Upper lobe of left lung (tissue), 6 donors: ENCODE data around the gene GEMIN7. TPM values are rescaled to one million over a fixed set of nuclear protein-coding genes. Genes with fewer than 3 reads are reported as not detected.

ENCODE experiments used
- ATAC-seq, 2 donors: fragments of 200-7000 bp; cut with Tn5 transposase; one replicate each; pipeline ENCODE4 v1.9.1; 2022; ENCODE audit warnings: mild to moderate bottlenecking in 2 of 2, moderate library complexity in 2 of 2; ENCODE audit not compliant: low FRiP score in 2 of 2
- DNase-seq, 2 donors: peaks; one replicate each; pipeline ENCODE4 v3.0.0-alpha.2; 2019 to 2020
- H3K27ac ChIP-seq, 4 donors: fragments of 200-600 bp; sonication (generic); one replicate each; pipeline ENCODE4 v1.5.1; 2016 to 2019
- H3K27me3 ChIP-seq, 4 donors: fragments of 200-600 bp; sonication (generic); one replicate each; pipeline ENCODE4 v1.5.1; 2017 to 2019
- H3K36me3 ChIP-seq, 4 donors: fragments of 200-600 bp; sonication (generic); one replicate each; pipeline ENCODE4 v1.5.1; 2016 to 2019
- H3K4me1 ChIP-seq, 4 donors: fragments of 200-600 bp; sonication (generic); one replicate each; pipeline ENCODE4 v1.5.1; 2018 to 2019
- H3K4me3 ChIP-seq, 4 donors: fragments of 200-600 bp; sonication (generic); one replicate each; pipeline ENCODE4 v1.5.1; 2017 to 2019; ENCODE audit warnings: mild to moderate bottlenecking in 2 of 4, moderate library complexity in 1 of 4
- H3K9me3 ChIP-seq, 4 donors: fragments of 200-600 bp; sonication (generic); one replicate each; pipeline ENCODE4 v1.5.1; 2018 to 2019
- EP300 ChIP-seq, 4 donors: sonication (generic); formaldehyde crosslinking; IDR thresholded peaks; one replicate each; pipeline ENCODE4 v1.5.1; 2017; ENCODE audit warnings: antibody characterized with exemption in 4 of 4, control low read depth in 2 of 4
- POLR2A ChIP-seq, 4 donors: fragments of 450-650 bp; IDR thresholded peaks; one replicate each; pipeline ENCODE4 v1.5.1; 2016 to 2017; ENCODE audit warnings: antibody characterized with exemption in 4 of 4, mild to moderate bottlenecking in 2 of 4
- POLR2AphosphoS5 ChIP-seq, 2 donors: sonication (generic); formaldehyde crosslinking; IDR thresholded peaks; one replicate each; pipeline ENCODE4 v1.5.1; 2017; ENCODE audit warnings: antibody characterized with exemption in 2 of 2
- WGBS, 2 donors: methylation state at CpG; one replicate each; pipeline ENCODE4 v1.1.5; 2017 to 2018; 5-methylcytosine and 5-hydroxymethylcytosine counted together
- total RNA-seq, 6 donors: library from RNA; depleted of rRNA in 4 of 6; stranded (reverse); fragments of >200 nt in 4 of 6; gene quantifications; one replicate each; pipeline versions ENCODE4 v1.1.0 to v1.2.1, GENCODE V29; 2016 to 2021
- TF ChIP-seq, protein P1 (sequence below), 6 experiments: fragments of 450-650 bp in 4 of 6; fragments of 200-600 bp in 2 of 6; sonication (generic) in 2 of 6; IDR thresholded peaks; one replicate each; pipeline ENCODE4 v1.5.1; 2016 to 2019; ENCODE audit warnings: antibody characterized with exemption in 6 of 6
- donor health status: DM: no; HTN: no; CAD: no; lungs with moderate emphysema.
- donor health status: DM: no; HTN: yes; CAD: no; lungs with severe emphysema.

GEMIN7 gene
- total RNA-seq, 6 donors from 2014 or later, result 8.1 to 24.2 (median 13.5) TPM

DNA sequence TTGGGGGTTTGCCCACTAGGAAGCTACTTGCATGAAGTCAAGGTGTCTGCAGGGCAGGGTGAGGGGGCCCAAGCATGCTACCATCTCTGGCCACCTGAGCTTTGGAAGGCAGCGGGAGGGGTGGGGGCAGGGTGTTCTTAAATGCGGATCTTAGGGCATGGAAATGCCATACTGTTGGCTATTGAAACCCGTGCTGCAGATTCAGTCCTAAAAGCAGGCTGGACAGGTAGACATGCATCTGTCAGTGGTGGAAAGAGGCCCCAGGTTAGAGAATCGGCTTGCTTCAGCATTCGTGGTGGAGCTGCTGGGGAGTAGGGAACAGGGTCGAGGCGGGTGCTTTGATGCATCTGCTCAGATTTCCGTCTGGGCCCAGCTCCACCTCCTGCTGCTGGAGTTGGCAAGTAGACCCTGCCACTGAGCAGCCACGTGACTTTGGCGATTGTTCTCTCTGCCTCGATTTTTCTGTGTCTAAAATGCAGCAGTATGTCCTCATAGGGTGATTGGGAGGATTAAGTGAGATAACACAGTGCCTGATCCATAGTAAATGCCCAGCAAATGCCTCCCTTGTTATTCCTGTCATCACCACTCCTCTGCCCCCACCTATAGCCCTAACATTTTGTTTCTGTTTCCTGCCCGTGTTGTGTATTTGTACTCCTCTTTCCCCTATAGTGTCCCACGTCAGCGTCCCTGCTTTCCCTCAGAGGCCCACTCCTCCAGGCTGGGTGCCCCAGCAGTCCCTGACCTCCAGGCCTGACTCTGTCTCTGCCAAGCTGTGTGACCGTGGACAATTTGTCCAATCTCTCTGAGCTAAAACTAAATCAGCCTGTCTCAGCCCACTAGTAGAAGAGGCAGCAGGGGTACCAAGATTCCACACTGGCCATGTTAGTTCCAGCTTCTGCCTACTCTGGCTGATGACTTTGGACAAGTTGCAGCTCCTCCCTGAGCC, 19.7 kb downstream of the GEMIN7 start:
- no peak for TF ChIP-seq POLR2AphosphoS5 (IDR thresholded peaks at IDR 0.05)
- TF ChIP-seq POLR2A (IDR thresholded peaks at IDR 0.05), result no peak
- TF ChIP-seq EP300 (IDR thresholded peaks at IDR 0.05), result no peak
- TF ChIP-seq, protein P1, sequence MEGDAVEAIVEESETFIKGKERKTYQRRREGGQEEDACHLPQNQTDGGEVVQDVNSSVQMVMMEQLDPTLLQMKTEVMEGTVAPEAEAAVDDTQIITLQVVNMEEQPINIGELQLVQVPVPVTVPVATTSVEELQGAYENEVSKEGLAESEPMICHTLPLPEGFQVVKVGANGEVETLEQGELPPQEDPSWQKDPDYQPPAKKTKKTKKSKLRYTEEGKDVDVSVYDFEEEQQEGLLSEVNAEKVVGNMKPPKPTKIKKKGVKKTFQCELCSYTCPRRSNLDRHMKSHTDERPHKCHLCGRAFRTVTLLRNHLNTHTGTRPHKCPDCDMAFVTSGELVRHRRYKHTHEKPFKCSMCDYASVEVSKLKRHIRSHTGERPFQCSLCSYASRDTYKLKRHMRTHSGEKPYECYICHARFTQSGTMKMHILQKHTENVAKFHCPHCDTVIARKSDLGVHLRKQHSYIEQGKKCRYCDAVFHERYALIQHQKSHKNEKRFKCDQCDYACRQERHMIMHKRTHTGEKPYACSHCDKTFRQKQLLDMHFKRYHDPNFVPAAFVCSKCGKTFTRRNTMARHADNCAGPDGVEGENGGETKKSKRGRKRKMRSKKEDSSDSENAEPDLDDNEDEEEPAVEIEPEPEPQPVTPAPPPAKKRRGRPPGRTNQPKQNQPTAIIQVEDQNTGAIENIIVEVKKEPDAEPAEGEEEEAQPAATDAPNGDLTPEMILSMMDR (IDR thresholded peaks at IDR 0.05), result no peak
- 58 to 59% methylated on average over 15 of the region's 15 CpGs for WGBS, 2 donors
- no peak for DNase-seq
- no peak overlapping the region for H3K4me3 ChIP-seq
- no peaks in the 10 kb centered on the region for H3K27me3 ChIP-seq
- H3K36me3 ChIP-seq, result no peaks in the 10 kb centered on the region
- no peaks in the 10 kb centered on the region for H3K9me3 ChIP-seq
- peak overlapping the region in 2 of 4 donors; percentile 12 to 80 for H3K27ac ChIP-seq
- H3K4me1 ChIP-seq, result peaks cover 42 to 82% (median 55%) of the 10 kb centered on the region in 4 donors
- peak in 1 of 2 donors; percentile 9 for ATAC-seq

DNA sequence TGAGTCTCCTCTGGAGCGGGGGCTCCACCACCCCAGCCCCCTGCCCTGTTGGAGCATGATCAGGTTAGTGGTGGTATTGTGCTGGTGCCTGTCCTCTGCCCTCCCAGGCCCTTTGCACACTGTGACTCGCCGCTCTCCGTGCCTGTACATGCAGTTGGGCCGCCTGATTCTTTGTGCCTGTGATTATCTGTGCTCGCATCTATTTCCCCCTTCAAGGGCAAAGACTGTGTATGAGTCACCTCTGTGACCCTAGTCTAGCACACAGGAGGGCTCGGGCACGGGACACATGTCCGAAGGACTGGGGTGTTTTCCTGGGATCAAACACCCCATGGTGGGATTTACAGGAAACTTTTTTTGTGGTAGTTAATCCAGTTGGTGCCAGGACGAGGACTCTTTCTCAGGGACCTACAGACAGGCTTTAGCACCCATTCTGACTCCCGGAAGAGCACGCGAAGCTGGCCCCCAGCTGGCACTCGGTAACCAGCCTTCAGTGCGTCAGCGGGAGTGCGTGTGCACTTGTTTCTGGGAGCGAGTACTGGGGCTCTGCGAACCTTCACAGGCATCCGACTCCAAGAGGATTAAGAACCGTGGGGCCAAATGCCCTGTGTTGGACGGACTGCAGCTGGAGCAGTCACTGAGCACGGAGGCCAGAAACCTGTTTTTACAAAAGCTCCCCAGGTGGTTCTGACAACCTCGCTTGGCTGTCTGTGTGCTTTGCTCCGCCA, 20.6 kb downstream of the GEMIN7 start:
- H3K27ac ChIP-seq, result no peak overlapping the region
- DNase-seq, result no peak
- H3K4me1 ChIP-seq, result peaks cover 41 to 82% (median 53%) of the 10 kb centered on the region in 4 donors
- no peaks in the 10 kb centered on the region for H3K9me3 ChIP-seq
- no peaks in the 10 kb centered on the region for H3K27me3 ChIP-seq
- 83 to 88% methylated on average over 20 to 25 of the region's 25 CpGs for whole genome bisulfite sequencing, 2 donors
- no peak for TF ChIP-seq EP300 (IDR thresholded peaks at IDR 0.05)
- no peak for TF ChIP-seq POLR2A (IDR thresholded peaks at IDR 0.05)
- no peak for TF ChIP-seq POLR2AphosphoS5 (IDR thresholded peaks at IDR 0.05)
- TF ChIP-seq, protein P1 (IDR thresholded peaks at IDR 0.05), result no peak
- H3K4me3 ChIP-seq, result no peak overlapping the region
- ATAC-seq, result no peak
- no peaks in the 10 kb centered on the region for H3K36me3 ChIP-seq

DNA sequence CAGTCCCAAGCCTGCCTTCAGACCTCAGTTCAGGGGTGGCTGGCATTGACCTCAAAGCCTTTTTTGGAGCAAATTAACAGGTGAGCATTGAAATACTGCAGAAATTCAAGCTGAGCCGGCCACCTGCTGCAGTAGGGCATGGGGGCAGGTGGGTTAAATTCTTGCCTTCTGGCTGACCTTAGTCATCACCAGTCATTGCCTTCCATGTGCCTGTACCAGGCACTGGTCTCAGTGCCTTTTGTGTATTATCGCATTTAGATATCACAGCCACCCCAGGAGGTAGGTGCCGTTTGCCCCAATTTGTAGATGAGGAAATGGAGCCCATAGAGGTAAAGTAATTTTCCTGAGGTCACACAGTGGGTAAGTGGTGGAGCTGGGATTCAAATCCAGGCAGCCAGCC, 21.1 kb downstream of the GEMIN7 start:
- Histone ChIP-seq H3K36me3 (no peaks in the 10 kb centered on the region), H3K27ac (no peak overlapping the region), H3K4me3 (no peak overlapping the region), H3K9me3 (no peaks in the 10 kb centered on the region), H3K27me3 (no peaks in the 10 kb centered on the region), H3K4me1 (peaks cover 35 to 82% (median 48%) of the 10 kb centered on the region in 4 donors)
- DNase-seq (no peak), ATAC-seq (no peak)
- 89 to 92% methylated on average over 3 of the region's 3 CpGs for WGBS, 2 donors
- no peak for TF ChIP-seq EP300 (IDR thresholded peaks at IDR 0.05)

DNA sequence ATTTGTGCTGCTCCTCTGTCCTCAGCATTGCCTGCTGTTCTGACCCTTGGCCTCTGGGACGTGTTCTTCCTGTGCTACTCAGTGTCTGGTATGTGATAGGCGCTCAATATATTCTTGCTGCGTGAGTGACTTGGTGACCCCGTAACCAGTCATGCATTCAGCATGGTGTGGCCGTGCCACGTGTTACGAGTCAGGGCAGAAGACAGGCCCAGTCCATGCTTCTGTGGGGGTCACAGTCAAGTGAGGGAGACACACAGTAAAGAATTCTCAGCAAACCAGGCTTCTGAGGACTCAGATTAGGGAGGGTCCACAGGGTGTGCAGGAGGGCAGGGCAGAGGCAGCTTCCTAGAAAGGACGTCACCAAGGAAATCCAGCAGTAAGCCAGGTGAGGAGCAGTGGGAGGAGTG, 21.8 kb downstream of the GEMIN7 start:
- Histone ChIP-seq H3K27ac (no peak overlapping the region), H3K4me3 (no peak overlapping the region), H3K36me3 (no peaks in the 10 kb centered on the region), H3K9me3 (no peaks in the 10 kb centered on the region), H3K4me1 (peaks cover 33 to 75% (median 43%) of the 10 kb centered on the region in 4 donors), H3K27me3 (no peaks in the 10 kb centered on the region)
- DNase-seq, result no peak
- 81 to 87% methylated on average over 6 to 8 of the region's 8 CpGs for whole genome bisulfite sequencing, 2 donors
- TF ChIP-seq, protein P1 (IDR thresholded peaks at IDR 0.05), result no peak
- no peak for TF ChIP-seq POLR2A (IDR thresholded peaks at IDR 0.05)
- TF ChIP-seq EP300 (IDR thresholded peaks at IDR 0.05), result no peak
- TF ChIP-seq POLR2AphosphoS5 (IDR thresholded peaks at IDR 0.05), result no peak
- no peak for ATAC-seq

DNA sequence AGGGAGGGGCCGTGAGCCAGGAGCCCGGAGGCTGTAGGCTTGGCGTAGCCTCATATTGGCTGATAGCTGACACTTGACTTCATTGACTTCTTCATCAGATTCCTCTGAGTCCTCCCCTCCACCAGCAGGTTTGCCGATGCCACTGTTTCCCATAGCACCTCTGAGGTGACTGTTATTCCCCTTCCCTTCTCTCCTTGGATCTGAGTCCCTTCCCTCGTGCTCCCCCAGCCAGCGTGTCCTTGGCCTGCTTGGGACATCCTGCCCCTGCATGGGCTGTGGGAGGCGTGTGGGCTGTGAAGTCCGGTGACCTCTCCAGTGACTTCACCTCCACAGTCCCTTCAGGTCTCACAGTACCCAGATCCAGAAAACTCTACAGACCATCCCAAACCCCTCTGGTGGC, 22.7 kb downstream of the GEMIN7 start:
- Histone ChIP-seq H3K4me3 (no peak overlapping the region), H3K4me1 (peaks cover 27 to 66% (median 34%) of the 10 kb centered on the region in 4 donors), H3K36me3 (no peaks in the 10 kb centered on the region), H3K27ac (no peak overlapping the region), H3K27me3 (no peaks in the 10 kb centered on the region), H3K9me3 (no peaks in the 10 kb centered on the region)
- TF ChIP-seq POLR2AphosphoS5 (IDR thresholded peaks at IDR 0.05) (no peak), EP300 (IDR thresholded peaks at IDR 0.05) (no peak), POLR2A (IDR thresholded peaks at IDR 0.05) (no peak)
- TF ChIP-seq, protein P1 (IDR thresholded peaks at IDR 0.05), result no peak
- DNase-seq (no peak), ATAC-seq (no peak)
- WGBS, 2 donors, result 87 to 91% methylated on average over 8 of the region's 8 CpGs
